ENCODE results near the gene OTOG.

OTOG gene

GRCh38 chr11:17575431-17576425 is 28.7 kb downstream of the OTOG start:
- no peak overlapping the region for H3K27ac ChIP-seq
- no peak for DNase-seq (ENCODE audit: low read depth, low spot score)

DNA sequence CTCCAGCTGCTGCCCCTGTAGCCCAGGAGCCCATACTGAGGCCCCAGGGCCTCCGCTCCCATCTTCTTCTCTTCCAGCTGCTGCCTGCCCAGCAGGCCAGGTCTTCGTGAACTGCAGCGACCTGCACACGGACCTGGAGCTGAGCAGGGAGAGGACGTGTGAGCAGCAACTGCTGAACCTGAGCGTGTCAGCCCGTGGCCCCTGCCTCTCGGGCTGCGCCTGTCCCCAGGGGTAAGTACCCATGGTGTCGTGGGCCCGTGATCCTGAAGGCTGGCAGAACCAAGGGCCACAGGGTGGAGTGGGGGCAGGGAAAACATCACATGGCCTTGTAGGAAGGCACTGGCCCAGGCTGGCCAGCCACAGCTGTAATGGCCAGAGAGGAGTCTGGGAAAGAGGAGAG is 31.2 kb downstream of the OTOG start:
- no peak overlapping the region for H3K27ac ChIP-seq
- no peak for DNase-seq (ENCODE audit: low read depth, low spot score)

DNA sequence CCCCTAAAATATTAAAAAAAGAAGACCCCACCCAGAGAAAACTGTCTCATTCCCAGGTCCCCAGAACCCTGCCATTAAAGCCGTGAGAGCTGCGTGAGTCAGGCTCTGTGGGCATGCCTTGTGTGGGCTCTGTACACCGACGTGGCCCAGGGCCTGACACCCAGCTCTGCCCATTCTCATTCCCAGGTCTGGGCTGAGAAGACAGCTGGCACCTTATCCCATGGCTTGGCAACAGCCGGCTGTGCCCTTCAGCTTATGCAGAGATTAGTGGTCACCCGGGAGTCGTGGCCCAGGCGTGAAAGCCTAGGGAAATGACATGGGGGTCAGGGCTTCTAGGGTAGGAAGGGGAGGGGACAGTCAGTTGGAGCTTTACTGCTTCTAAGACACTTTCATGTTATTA is 31.9 kb downstream of the OTOG start:
- DNase-seq (ENCODE audit: low read depth, low spot score), result no peak
- H3K27ac ChIP-seq, result no peak overlapping the region

DNA sequence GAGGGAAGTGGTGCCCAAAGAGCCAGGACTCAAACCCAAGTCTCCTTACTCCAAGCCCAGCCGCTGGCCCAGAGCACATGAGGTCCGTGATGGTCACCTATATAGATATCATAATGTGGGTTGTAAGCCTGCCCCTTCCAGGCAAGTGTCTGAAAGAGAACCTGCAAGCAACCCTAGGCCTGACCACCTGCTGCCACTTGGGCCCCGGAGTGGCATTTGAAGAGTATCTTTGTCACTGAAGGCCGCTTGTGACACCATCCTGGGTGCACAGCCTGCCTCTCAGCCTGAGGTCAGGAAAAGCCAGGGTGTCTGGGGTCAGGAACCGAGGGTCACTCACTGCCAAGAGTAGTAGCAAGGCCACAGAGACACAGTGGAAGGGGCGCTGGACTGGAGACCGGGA is 32.4 kb downstream of the OTOG start:
- no peak for DNase-seq (ENCODE audit: low read depth, low spot score)
- H3K27ac ChIP-seq, result no peak overlapping the region

GRCh38 chr11:17580271-17580670 is 33.2 kb downstream of the OTOG start:
- no peak for DNase-seq (ENCODE audit: low read depth, low spot score)
- H3K27ac ChIP-seq, result no peak overlapping the region

GRCh38 chr11:17581036-17581731 is 34.1 kb downstream of the OTOG start:
- DNase-seq (ENCODE audit: low read depth, low spot score), result no peak

DNA sequence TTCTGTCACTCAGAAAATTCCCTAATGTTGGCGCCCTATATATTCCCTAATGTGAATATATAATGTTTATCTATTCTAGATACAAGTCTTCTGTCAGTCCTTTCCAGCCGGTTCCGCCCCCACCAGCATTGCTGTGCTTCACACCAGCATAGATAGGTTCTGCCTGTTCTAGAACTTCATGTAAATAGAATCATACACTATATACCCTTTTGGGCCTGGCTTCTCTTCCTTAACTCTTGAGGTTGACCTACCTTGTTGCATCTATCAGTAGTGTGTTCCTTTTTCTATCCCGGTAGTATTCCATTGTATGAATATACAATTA is 34.6 kb downstream of the OTOG start:
- no peak overlapping the region for H3K27ac ChIP-seq
- no peak for DNase-seq (ENCODE audit: low read depth, low spot score)

More at GRCh38 chr11:17581036-17581731, 34.1 kb downstream of the OTOG start:
- no peak overlapping the region for H3K27ac ChIP-seq

DNA sequence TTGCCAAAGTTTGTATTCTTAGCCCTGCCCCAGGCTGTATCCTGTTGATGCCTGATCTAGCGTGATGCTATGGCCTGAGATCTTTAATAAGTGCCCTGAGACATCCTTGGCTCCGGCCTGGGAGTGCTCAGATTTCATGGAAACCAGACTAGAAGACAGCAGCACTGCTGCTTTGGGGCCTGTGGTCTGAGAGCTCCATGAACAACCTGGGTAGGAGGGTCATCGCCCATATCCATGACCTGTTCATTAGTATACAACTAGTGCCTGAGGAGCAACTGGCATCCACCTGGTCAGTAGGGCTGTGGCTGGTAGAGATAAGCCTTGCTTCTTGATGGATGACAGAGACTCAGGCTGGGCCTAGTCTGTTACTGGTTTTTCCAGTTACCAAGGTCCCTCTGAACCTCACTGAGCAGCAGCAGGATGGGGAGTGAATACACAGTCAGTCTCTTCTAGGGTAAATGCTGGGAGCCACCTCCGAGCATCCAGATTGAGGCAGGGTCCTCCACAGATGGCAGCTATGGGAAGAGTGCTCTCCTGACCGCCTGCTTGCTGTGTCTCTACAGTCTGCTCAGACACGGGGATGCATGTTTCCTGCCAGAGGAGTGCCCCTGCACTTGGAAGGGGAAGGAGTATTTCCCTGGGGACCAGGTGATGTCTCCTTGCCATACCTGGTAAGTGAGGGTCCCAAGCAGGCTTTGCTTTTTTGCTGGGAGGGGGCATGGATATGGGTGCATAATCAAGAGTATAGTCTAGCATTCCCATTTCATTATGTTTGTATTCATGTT is 39.0 kb downstream of the OTOG start:
- H3K27ac ChIP-seq, result no peak overlapping the region
- DNase-seq (ENCODE audit: low read depth, low spot score), result no peak

DNA sequence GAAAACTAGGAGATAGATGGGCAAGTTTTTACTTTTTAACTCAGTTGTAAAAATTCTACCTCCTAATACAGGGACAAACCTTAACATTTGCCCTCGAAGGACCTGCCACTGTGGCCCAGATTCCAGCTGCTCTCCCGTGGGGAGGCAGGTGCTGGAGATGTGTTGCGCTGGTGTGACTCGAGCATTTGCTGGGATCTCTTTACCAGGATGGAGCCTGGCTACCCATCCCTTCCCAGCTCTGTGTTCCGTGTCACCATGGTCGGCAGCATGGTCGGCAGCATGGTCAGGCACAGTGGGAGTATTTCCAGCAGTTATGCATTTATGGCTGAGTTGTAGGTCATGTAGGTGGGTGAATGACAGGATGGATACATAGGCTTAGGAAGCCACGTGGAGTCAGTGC is 41.1 kb downstream of the OTOG start:
- no peak for DNase-seq (ENCODE audit: low read depth, low spot score)
- H3K27ac ChIP-seq, result no peak overlapping the region

- no peak for DNase-seq (ENCODE audit: low read depth, low spot score)
- no peak overlapping the region for H3K27ac ChIP-seq
Measured at GRCh38 chr11:17588721-17589120, 41.7 kb downstream of the OTOG start.

DNA sequence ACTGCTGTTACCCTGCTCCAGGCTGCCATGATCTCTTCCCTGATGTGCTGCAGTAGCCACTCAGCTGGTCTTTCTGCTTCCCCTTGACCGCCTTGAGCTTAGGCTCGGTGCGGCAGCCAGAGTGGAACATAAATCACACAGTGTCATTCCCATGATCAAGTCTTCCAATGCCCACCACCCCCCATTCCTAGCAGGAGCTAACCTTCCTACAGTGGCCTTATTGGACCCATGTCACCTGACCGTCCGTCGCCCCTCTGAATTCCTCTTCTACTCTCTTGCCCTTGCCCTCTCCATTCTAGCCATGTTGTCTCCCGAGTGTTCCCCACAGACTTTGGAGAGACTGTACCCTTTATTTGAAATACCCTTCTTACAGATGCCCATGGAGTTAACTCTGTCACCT is 43.4 kb downstream of the OTOG start:
- H3K27ac ChIP-seq, result no peak overlapping the region
- DNase-seq (ENCODE audit: low read depth, low spot score), result no peak

DNA sequence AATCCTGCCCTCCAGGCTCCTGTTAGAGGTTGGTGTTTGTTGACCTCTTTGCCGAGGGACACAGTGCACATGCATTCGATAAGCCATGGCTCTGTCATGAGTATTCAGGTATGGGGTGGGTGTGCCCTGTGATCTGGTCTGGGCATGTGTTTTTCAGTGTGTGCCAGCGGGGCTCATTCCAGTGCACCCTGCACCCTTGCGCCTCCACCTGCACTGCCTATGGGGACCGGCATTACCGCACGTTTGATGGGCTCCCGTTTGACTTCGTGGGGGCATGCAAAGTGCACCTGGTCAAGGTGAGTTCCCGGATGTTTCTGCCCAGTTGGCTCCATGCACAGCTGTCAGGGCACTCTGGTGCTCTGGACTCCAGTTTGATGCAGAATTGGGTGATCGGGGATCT is 44.2 kb downstream of the OTOG start:
- no peak overlapping the region for H3K27ac ChIP-seq
- DNase-seq (ENCODE audit: low read depth, low spot score), result no peak

- H3K27ac ChIP-seq, result no peak overlapping the region
- no peak for DNase-seq (ENCODE audit: low read depth, low spot score)
Measured at GRCh38 chr11:17593466-17594245, 46.6 kb downstream of the OTOG start.

GRCh38 chr11:17594686-17595192 is 47.7 kb downstream of the OTOG start:
- no peak for DNase-seq (ENCODE audit: low read depth, low spot score)
- no peak overlapping the region for H3K27ac ChIP-seq

DNA sequence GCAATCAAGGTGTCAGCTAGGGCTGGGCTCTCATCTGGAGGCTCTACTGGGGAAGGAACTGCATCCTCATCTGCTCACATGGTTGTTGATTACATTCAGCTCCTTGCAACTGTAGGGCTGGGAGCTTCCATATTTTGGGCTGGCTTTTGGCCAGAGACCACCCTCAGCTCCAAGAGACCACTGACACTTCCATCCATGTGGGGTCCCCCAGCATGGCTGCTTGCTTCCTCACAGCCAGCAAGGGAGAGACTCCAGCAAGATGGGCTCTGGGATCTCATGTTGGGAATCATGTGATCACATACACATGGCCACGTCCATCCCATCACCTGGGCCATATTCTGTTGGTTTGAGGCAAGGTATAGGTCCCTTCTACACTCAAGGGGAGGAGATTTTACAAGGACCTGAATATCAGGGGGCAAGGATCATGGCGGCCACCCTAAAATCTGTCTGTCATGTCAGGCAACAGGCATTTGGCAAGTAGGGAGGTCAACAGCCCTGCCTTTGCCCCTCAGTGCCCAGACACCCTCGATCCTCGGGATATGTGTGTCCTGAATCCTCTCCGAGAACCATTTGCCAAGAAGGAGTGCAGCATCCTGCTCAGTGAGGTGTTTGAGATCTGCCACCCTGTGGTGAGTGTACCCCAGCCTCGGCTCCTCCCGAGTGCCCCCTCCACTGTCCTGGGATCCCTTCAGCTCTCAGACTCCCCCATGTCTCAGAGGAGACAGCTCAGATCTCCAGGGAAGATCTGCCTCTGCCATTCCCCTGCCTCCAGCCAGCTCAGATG is 48.7 kb downstream of the OTOG start:
- H3K27ac ChIP-seq, result no peak overlapping the region
- no peak for DNase-seq (ENCODE audit: low read depth, low spot score)

GRCh38 chr11:17596310-17596669 is 49.2 kb downstream of the OTOG start:
- no peak for DNase-seq (ENCODE audit: low read depth, low spot score)

GRCh38 chr11:17596711-17597110 is 49.7 kb downstream of the OTOG start:
- H3K27ac ChIP-seq, result no peak overlapping the region
- DNase-seq (ENCODE audit: low read depth, low spot score), result no peak

More at GRCh38 chr11:17596310-17596669, 49.2 kb downstream of the OTOG start:
- no peak overlapping the region for H3K27ac ChIP-seq

DNA sequence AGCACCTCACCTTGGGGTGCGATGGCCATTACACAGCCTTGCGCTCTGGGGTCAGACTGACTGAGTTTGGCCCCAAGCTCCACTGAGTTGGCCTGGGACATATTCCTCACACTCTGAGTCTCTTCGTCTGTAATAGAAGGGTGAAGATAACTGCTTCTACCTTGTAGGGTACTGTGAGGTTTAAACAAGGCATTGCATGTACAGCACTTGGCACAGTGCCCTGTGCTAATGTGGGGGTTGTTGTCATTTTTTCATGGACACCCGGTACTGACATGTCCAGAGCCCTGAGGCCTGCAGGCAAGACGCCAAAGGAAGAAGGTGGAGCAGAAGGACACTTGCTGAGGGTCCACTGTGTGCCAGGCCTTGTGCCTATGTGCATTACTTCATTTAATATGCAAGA is 50.7 kb downstream of the OTOG start:
- no peak overlapping the region for H3K27ac ChIP-seq
- no peak for DNase-seq (ENCODE audit: low read depth, low spot score)

Measured in epithelial cell of prostate (primary cell).